GM08714 (cell line): ENCODE data around the gene CCT7.

Experiments
- H3K4me3 ChIP-seq: fragments of 200-500 bp; sonication (Bioruptor generic); 2 replicates; pipeline ENCODE4 v1.5.1; 2014; ENCODE audit warnings: mild to moderate bottlenecking, low read length, inconsistent platforms
- ZNF274 ChIP-seq: IDR thresholded peaks from 2 replicates; pipeline ENCODE4 v1.6.1; 2012; ENCODE audit warnings: mild to moderate bottlenecking, low read depth, low read length

The CCT7 gene

DNA sequence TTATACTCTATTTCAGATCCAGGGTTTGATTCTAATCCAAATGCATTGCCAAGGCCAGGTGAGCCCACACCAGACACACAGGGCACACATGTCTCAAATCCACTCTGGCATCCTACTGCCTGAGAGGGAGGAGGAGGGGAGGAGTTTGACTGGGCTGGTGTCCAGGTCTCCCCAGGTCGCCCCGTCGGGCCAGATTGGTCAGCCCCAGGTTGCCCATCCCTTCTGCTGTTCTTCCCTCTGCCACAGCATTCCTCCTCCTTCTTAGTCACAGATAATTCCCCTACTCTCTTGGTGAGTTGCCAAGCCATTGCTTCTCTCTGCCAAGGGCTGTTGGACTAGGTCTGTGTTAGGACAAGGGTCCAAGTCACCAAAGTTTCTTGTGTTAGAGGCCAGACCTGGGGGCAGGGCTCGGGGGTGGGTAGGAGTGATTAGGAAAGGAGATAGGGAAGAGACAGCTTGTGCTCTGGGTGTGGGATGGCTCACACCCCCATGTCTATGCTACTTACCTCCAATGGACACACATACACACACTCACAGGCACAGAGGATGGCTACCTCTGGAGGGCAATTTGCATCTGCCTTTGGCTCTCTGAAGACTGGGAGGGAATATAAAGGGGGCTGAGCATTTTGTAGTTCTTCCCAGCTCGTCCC is 61.8 kb downstream of the CCT7 start:
- no peak for TF ChIP-seq ZNF274
- no peak overlapping the region for H3K4me3 ChIP-seq

- no peak for TF ChIP-seq ZNF274
- no peak overlapping the region for H3K4me3 ChIP-seq
Observed at GRCh38 chr2:73297151-73297559, 63.0 kb downstream of the CCT7 start.

DNA sequence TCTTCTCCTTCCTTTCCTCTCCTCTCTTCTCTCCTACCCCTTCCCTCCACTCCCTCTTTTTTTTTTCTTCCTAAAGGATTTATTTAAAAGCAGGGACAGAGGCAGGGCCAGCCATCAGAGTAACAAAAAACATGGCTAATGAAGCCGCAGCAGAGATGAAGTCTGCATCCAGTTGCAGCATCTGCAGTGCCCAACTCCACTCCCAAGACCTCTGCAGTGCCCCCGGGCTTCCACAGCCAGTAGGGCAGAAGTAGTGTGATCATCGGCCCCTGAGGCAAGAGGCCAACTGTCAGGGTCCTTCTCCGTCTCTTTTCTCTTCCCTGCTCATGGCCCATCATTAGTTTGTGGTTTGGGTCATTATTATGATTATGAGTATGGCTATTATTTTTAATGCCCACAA is 63.5 kb downstream of the CCT7 start:
- H3K4me3 ChIP-seq, result no peak overlapping the region
- no peak for TF ChIP-seq ZNF274

DNA sequence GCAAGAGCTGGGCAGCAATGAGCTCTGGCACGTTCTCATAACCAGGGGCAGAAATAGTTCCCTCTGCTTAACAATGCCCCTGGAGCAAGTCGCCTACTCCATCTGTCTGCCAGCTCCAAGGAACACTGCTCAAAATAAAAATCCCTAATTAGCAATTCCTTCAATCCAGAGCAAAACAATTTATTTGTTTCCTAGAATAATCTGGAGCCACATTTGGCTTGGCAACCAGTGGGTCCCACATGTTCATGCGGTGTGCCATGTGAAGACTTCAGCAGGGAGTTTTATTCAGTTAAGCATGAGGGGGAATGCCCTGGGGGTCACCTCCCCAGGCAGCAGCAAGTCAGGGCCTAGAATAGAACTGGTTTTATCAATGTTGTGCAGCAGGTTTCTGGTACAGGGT is 66.8 kb downstream of the CCT7 start:
- no peak overlapping the region for H3K4me3 ChIP-seq
- TF ChIP-seq ZNF274, result no peak

- no peak overlapping the region for H3K4me3 ChIP-seq
- no peak for TF ChIP-seq ZNF274
Observed at GRCh38 chr2:73301636-73302035, 67.5 kb downstream of the CCT7 start.
